ENCODE measurements around the gene FOXP1. TPM values are rescaled to one million over a fixed set of nuclear protein-coding genes. Genes with fewer than 3 reads are reported as not detected.

The FOXP1 gene
- total RNA-seq, 1 experiment from 2014 or later: 334 TPM

DNA sequence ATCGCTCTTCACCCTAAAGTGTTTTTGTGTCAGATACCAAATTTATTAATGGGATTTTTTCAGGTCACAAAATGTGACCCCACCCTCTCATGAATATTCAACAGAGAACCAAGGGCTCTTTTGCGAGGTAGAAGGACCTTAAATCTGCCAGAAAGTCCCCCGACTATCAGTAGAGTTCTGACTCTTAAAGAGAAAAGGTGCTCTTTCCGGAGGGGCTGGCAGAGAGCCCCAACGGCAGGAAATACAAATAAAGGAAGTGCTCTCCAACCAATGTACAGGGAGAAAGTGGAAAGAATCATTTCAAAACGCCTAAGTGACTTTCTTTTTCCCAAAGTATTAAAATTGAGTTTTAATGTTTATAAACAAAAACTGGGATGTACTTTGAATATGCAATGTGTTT, 517.2 kb downstream of the FOXP1 start:
- H3K4me1 ChIP-seq (ENCODE audit: low read length): peaks cover 91% of the 10 kb centered on the region
- H3K36me3 ChIP-seq (ENCODE audit: insufficient read depth, low read length): no peaks in the 10 kb centered on the region; the same call in 1 of the 2 replicates
- H3K9ac ChIP-seq (ENCODE audit: low read length): peak overlapping the region; percentile 67
- H3K9me2 ChIP-seq (replicated peaks; ENCODE audit: insufficient read depth, low read length): no peaks in the 10 kb centered on the region
- peaks cover 46% of the 10 kb centered on the region; the same call in 1 of the 2 replicates for H4K20me1 ChIP-seq (ENCODE audit: insufficient read depth, low read depth, low read length)
- peak; percentile 76 for DNase-seq
- H3K79me2 ChIP-seq (ENCODE audit: low read length): peaks cover 93% of the 10 kb centered on the region
- H3K27me3 ChIP-seq (ENCODE audit: low read length): no peaks in the 10 kb centered on the region
- no peak overlapping the region for H2AFZ ChIP-seq (ENCODE audit: low read length)
- H3K9me3 ChIP-seq (ENCODE audit: low read length): no peaks in the 10 kb centered on the region
- H3K4me2 ChIP-seq (ENCODE audit: low read depth, low read length, poor library complexity, severe bottlenecking): peak overlapping the region; percentile 76
- H3K27ac ChIP-seq (ENCODE audit: low read length): peak overlapping the region; percentile 92
- H3K4me3 ChIP-seq (ENCODE audit: low read length): peak overlapping the region; percentile 73

DNA sequence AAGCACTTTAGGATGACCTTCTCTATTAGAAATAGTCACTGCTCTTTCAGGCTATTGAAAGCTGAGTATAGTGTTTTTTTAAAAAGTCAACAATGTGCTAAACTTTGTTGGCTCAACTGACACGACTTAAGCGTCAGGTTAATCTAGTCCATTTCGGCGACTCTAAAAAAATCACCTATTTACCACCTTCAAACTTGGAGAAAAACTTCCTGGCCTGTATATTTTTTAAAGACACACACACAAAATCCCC, 517.8 kb downstream of the FOXP1 start:
- peak overlapping the region; percentile 67 for H3K9ac ChIP-seq (ENCODE audit: low read length)

DNA sequence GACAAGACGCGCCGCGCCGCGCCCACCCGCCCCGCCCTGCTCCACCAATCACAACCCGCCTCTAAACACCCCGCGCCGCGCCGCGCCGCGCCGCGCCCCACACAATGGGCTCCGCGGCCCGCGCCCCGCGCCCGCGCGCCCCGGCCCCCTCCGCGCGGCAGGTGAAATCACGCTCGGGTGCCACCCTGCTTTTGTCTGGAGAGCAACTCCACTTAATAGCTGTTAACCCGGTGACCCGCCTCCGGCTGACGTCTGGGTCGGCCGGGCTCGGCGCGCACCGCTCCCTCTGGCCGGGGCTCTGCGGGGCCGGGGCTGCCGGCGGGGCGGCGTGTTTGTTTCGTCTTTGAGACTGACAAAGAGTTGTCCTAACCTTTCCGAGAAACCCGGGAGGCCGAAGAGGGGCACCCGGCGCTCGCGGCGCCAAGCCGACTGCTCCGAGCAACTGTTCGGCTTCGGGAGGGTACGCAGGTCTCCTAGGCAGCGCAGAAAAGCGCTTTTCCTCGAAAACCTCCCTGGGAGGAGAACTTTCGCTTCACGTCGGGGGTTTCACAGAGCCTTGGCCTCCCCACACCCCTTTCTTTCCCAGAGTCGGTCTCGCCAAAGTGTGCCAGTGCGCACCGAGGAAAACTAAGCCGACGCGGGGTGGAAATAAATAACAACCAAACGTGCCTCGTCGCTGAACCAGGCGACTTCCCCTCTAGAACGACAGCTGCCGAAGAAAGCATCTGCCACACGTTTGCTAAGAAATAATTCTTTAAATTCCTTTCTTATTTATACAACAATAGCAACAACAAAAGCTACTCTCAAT, 518.4 kb downstream of the FOXP1 start:
- peaks cover 93% of the 10 kb centered on the region for H3K79me2 ChIP-seq (ENCODE audit: low read length)

More for the DNA sequence above, 517.8 kb downstream of the FOXP1 start:
- Histone ChIP-seq H3K4me1 (ENCODE audit: low read length) (peaks cover 91% of the 10 kb centered on the region), H3K4me3 (ENCODE audit: low read length) (peak overlapping the region; percentile 73), H3K27ac (ENCODE audit: low read length) (peak overlapping the region; percentile 92), H3K27me3 (ENCODE audit: low read length) (no peaks in the 10 kb centered on the region), H2AFZ (ENCODE audit: low read length) (no peak overlapping the region), H3K9me3 (ENCODE audit: low read length) (no peaks in the 10 kb centered on the region), H3K36me3 (ENCODE audit: insufficient read depth, low read length) (no peaks in the 10 kb centered on the region; the same call in 1 of the 2 replicates), H3K79me2 (ENCODE audit: low read length) (peaks cover 93% of the 10 kb centered on the region), H4K20me1 (ENCODE audit: insufficient read depth, low read depth, low read length) (peaks cover 46% of the 10 kb centered on the region; the same call in 1 of the 2 replicates), H3K9me2 (replicated peaks; ENCODE audit: insufficient read depth, low read length) (no peaks in the 10 kb centered on the region), H3K4me2 (ENCODE audit: low read depth, low read length, poor library complexity, severe bottlenecking) (peak overlapping the region; percentile 76)
- no peak for DNase-seq

DNA sequence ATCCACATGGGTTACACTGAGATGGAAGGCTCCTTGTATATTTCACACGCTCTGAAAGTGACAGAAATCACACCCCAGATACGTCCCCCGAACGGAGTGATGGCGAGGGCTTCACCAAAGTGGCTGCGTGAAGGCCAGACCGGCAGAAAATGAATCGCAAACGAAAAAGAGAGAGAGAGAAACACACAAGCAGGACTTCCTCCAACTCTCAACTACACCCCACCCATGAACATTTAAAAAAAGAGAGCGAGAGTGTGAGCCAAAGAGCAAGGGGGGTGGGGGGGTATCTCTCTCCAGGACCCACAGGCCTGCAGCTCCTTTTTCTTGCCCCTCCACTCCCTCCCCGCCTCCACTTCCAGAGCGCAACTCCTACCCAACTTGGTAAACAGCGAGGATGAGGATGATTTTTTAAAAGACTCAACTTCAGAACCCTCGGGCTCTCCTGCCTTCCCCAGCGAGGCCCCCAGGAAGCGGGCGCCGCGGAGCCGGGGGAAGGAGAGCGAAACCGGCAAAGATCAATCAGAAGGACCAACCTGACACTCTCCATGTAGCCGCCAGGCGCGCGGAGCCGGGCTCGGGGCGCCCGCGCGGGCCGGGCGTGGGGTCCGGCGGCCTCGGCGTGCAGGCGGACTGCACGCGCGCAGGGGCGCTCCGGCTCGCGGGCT, 519.1 kb downstream of the FOXP1 start:
- peak overlapping the region; percentile 69 for H3K4me3 ChIP-seq (ENCODE audit: low read length)
- H3K9me2 ChIP-seq (replicated peaks; ENCODE audit: insufficient read depth, low read length): no peaks in the 10 kb centered on the region
- H2AFZ ChIP-seq (ENCODE audit: low read length): no peak overlapping the region
- peak; percentile 65 for DNase-seq
- peak overlapping the region; percentile 67 for H3K9ac ChIP-seq (ENCODE audit: low read length)
- H3K9me3 ChIP-seq (ENCODE audit: low read length): no peaks in the 10 kb centered on the region
- H3K27ac ChIP-seq (ENCODE audit: low read length): peak overlapping the region; percentile 82
- H3K27me3 ChIP-seq (ENCODE audit: low read length): no peaks in the 10 kb centered on the region
- peak overlapping the region; percentile 82 for H3K4me2 ChIP-seq (ENCODE audit: low read depth, low read length, poor library complexity, severe bottlenecking)
- peaks cover 91% of the 10 kb centered on the region for H3K4me1 ChIP-seq (ENCODE audit: low read length)
- peaks cover 94% of the 10 kb centered on the region for H3K79me2 ChIP-seq (ENCODE audit: low read length)
- H3K36me3 ChIP-seq (ENCODE audit: insufficient read depth, low read length): no peaks in the 10 kb centered on the region; the same call in 1 of the 2 replicates
- peaks cover 41% of the 10 kb centered on the region; the same call in 1 of the 2 replicates for H4K20me1 ChIP-seq (ENCODE audit: insufficient read depth, low read depth, low read length)

More for the DNA sequence above, 518.4 kb downstream of the FOXP1 start:
- Histone ChIP-seq H3K4me2 (ENCODE audit: low read depth, low read length, poor library complexity, severe bottlenecking) (peak overlapping the region; percentile 76), H3K9me2 (replicated peaks; ENCODE audit: insufficient read depth, low read length) (no peaks in the 10 kb centered on the region), H4K20me1 (ENCODE audit: insufficient read depth, low read depth, low read length) (peaks cover 42% of the 10 kb centered on the region; the same call in 1 of the 2 replicates), H3K4me3 (ENCODE audit: low read length) (peak overlapping the region; percentile 73), H3K9me3 (ENCODE audit: low read length) (no peaks in the 10 kb centered on the region), H3K36me3 (ENCODE audit: insufficient read depth, low read length) (no peaks in the 10 kb centered on the region; the same call in 1 of the 2 replicates), H3K4me1 (ENCODE audit: low read length) (peaks cover 91% of the 10 kb centered on the region), H2AFZ (ENCODE audit: low read length) (no peak overlapping the region), H3K9ac (ENCODE audit: low read length) (peak overlapping the region; percentile 67), H3K27ac (ENCODE audit: low read length) (peak overlapping the region; percentile 92), H3K27me3 (ENCODE audit: low read length) (no peaks in the 10 kb centered on the region)
- DNase-seq: peak; percentile 75

DNA sequence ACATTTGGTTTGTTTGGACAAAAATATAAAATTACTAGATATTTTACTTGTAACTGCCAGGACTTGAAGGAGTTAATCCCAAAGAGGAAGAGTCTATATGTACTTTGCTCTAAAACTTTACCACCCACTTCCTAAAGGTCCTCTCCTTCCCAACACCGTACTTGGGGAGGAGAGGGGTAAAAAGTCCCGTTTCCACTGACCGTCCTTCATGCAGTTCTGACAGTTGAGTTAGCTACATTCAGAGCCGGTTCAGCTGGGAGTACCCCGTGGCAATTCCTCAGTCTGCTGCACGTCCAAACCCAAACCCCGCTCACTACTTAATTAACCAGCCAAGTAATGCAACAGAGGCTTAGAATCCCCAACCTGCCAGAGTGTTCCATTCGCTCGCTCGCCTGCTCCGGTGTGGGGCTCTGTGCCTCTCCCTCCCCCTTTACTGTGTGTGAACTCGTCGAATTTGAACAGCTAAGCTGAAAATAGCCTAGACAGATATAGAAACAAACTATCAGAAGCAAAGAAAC, 519.7 kb downstream of the FOXP1 start:
- Histone ChIP-seq H2AFZ (ENCODE audit: low read length) (no peak overlapping the region), H3K4me2 (ENCODE audit: low read depth, low read length, poor library complexity, severe bottlenecking) (peak overlapping the region; percentile 82), H3K79me2 (ENCODE audit: low read length) (peaks cover 94% of the 10 kb centered on the region), H3K4me3 (ENCODE audit: low read length) (peak overlapping the region; percentile 69), H3K27ac (ENCODE audit: low read length) (peak overlapping the region; percentile 82), H3K9ac (ENCODE audit: low read length) (peak overlapping the region; percentile 67), H4K20me1 (ENCODE audit: insufficient read depth, low read depth, low read length) (peaks cover 36% of the 10 kb centered on the region; the same call in 1 of the 2 replicates), H3K27me3 (ENCODE audit: low read length) (no peaks in the 10 kb centered on the region), H3K9me3 (ENCODE audit: low read length) (no peaks in the 10 kb centered on the region), H3K4me1 (ENCODE audit: low read length) (peaks cover 91% of the 10 kb centered on the region), H3K36me3 (ENCODE audit: insufficient read depth, low read length) (no peaks in the 10 kb centered on the region; the same call in 1 of the 2 replicates), H3K9me2 (replicated peaks; ENCODE audit: insufficient read depth, low read length) (no peaks in the 10 kb centered on the region)
- peak; percentile 71 for DNase-seq

DNA sequence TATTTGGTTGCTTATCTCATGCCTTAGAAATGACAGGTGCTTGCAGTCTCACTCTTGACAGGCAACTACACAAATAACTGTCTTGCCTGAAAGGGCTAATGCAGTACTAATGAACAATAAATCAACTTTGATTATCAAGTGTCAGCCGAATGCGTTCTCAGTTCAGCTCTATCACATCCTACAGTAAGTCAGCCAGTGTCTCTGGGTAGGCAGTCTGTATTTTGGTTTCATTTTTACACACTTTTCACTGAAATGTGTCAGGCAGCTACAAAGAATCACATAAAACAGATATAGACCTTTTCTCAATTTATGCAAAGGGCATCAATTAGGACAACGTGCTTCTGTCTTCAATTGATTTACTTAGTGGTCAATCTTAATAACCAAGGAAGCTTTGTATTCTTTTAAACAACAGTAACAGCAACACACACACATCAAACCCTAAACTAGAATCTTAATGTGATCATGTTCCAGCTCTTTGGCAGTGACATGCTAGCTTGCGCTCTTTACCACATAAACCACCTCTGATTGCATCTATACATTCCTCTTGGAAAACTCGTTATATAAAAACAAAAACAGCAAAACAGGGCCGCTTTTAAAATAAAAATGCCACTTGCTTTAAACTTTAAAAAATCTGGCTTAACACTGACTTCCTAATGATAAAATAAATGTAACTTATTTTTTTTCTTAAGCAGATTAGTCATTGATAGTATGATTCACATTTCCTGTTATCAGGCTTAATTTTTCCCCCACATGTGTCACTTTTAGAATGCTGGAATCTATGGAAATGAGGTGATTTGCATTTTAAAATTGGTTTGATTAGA, 520.4 kb downstream of the FOXP1 start:
- Histone ChIP-seq H3K27ac (ENCODE audit: low read length) (peak overlapping the region; percentile 82), H3K4me3 (ENCODE audit: low read length) (peak overlapping the region; percentile 69), H3K4me1 (ENCODE audit: low read length) (peaks cover 91% of the 10 kb centered on the region), H3K79me2 (ENCODE audit: low read length) (peaks cover 94% of the 10 kb centered on the region), H3K27me3 (ENCODE audit: low read length) (no peaks in the 10 kb centered on the region), H2AFZ (ENCODE audit: low read length) (no peak overlapping the region), H3K9me2 (replicated peaks; ENCODE audit: insufficient read depth, low read length) (no peaks in the 10 kb centered on the region), H3K4me2 (ENCODE audit: low read depth, low read length, poor library complexity, severe bottlenecking) (peak overlapping the region; percentile 82), H3K9me3 (ENCODE audit: low read length) (no peaks in the 10 kb centered on the region), H3K9ac (ENCODE audit: low read length) (peak overlapping the region; percentile 67), H4K20me1 (ENCODE audit: insufficient read depth, low read depth, low read length) (peaks cover 36% of the 10 kb centered on the region; the same call in 1 of the 2 replicates), H3K36me3 (ENCODE audit: insufficient read depth, low read length) (no peaks in the 10 kb centered on the region; the same call in 1 of the 2 replicates)
- peak; percentile 60 for DNase-seq

DNA sequence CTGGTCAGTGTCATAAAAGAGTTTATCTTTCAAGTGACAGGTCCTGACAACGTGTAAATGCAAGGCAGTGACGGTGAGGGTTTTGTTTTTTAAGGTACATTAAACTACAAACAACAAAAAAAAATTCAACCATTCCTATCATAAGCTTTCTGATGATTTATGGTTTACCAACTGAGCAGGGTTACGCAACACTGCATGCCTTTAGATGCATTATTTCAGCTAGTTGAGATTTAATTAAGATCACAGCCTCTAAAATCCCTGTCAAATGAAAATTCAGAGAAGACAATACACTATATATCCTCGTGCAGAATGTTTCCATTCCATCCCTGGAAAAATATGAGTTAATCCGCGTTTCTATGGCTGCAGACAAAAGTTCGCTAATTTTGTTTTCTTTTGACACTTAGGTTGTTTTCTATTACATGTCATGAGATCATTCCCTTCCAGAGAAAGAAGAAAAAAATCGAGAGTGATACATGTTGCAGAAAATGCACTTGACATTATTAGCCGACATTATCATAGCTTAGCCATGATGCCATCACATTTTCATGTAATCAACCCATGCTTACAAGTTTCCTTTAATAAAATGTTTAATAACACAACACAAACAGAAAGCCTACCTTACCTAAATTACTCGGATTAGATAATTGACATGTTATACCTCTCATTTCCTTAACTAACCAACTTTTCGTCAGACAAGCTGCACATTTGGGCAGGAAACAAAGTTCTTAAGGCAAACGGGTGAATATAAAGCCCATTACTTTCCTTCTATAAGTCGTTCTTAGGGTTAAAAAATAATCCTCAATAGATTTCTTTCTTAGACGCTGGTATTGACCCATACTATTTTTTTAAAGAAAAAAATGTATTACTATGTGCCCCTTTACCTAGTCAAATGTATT, 521.2 kb downstream of the FOXP1 start:
- no peaks in the 10 kb centered on the region for H3K9me3 ChIP-seq (ENCODE audit: low read length)
- peaks cover 97% of the 10 kb centered on the region for H3K79me2 ChIP-seq (ENCODE audit: low read length)
- no peak overlapping the region; the same call in 1 of the 2 replicates for H3K9ac ChIP-seq (ENCODE audit: low read length)
- no peaks in the 10 kb centered on the region; the same call in 1 of the 2 replicates for H3K36me3 ChIP-seq (ENCODE audit: insufficient read depth, low read length)
- peak overlapping the region; percentile 69; the same call in 1 of the 2 replicates for H3K4me3 ChIP-seq (ENCODE audit: low read length)
- H4K20me1 ChIP-seq (ENCODE audit: insufficient read depth, low read depth, low read length): peaks cover 40% of the 10 kb centered on the region; the same call in 1 of the 2 replicates
- H3K27me3 ChIP-seq (ENCODE audit: low read length): no peaks in the 10 kb centered on the region
- DNase-seq: no peak
- no peaks in the 10 kb centered on the region for H3K9me2 ChIP-seq (replicated peaks; ENCODE audit: insufficient read depth, low read length)
- peaks cover 91% of the 10 kb centered on the region for H3K4me1 ChIP-seq (ENCODE audit: low read length)
- peak overlapping the region; percentile 82 for H3K27ac ChIP-seq (ENCODE audit: low read length)
- H3K4me2 ChIP-seq (ENCODE audit: low read depth, low read length, poor library complexity, severe bottlenecking): peak overlapping the region; percentile 82
- H2AFZ ChIP-seq (ENCODE audit: low read length): no peak overlapping the region
